Vagina (tissue), 2 donors: ENCODE results near the gene WWC2. TPM values are rescaled to one million over a fixed set of nuclear protein-coding genes. Genes with fewer than 3 reads are reported as not detected.
"Not testable (repeated sequence)": the region's sequence is repeated elsewhere in the genome, so short reads cannot be mapped to it uniquely, and the experiment has no call there.

Source experiments
- DNase-seq, 2 donors: peaks; one replicate each; pipeline ENCODE4 v3.0.0-alpha.2; 2017; ENCODE audit errors: extremely low spot score in 2 of 2
- H3K27ac ChIP-seq: fragments of 200-600 bp; sonication (generic); one replicate; pipeline ENCODE4 v1.5.1; 2019
- H3K27me3 ChIP-seq: fragments of 200-600 bp; sonication (generic); one replicate; pipeline ENCODE4 v1.5.1; 2019
- H3K36me3 ChIP-seq, 2 donors: fragments of 200-600 bp; sonication (generic); one replicate each; pipeline ENCODE4 v1.5.1; 2017 to 2019
- H3K4me1 ChIP-seq: fragments of 200-600 bp; sonication (generic); one replicate; pipeline ENCODE4 v1.5.1; 2019
- H3K4me3 ChIP-seq, 2 donors: fragments of 200-600 bp; sonication (generic); 1 replicate in 1 of 2; 2 replicates in 1 of 2; pipeline ENCODE4 v1.5.1; 2016 to 2019
- H3K9me3 ChIP-seq: fragments of 200-600 bp; sonication (generic); one replicate; pipeline ENCODE4 v1.5.1; 2019
- POLR2A ChIP-seq, 2 donors: fragments of 450-650 bp; IDR thresholded peaks; one replicate each; pipeline ENCODE4 v1.6.1; 2017; ENCODE audit warnings: antibody characterized with exemption in 2 of 2, mild to moderate bottlenecking in 2 of 2, moderate library complexity in 2 of 2
- POLR2AphosphoS5 ChIP-seq, 2 donors: sonication (generic); formaldehyde crosslinking; IDR thresholded peaks; one replicate each; pipeline ENCODE4 v1.9.0; 2017; ENCODE audit warnings: antibody characterized with exemption in 2 of 2, mild to moderate bottlenecking in 2 of 2, low read depth in 1 of 2; ENCODE audit not compliant: insufficient read depth in 1 of 2
- intact Hi-C: fragments of 100-400 bp; cut with DNase I; formaldehyde crosslinking; loops from one replicate; pipeline ENCODE4 v1.15.1; 2023
- total RNA-seq: library from RNA; depleted of rRNA; stranded (reverse); fragments of >200 nt; gene quantifications from one replicate; pipeline ENCODE4 v1.2.3, GENCODE V29; 2016
- TF ChIP-seq, protein P1 (sequence below), 3 experiments: fragments of 450-650 bp in 2 of 3; fragments of 200-600 bp in 1 of 3; sonication (generic) in 1 of 3; IDR thresholded peaks; one replicate each; pipeline ENCODE4 v1.5.1; 2017 to 2019; ENCODE audit warnings: antibody characterized with exemption in 3 of 3, mild to moderate bottlenecking in 2 of 3, moderate library complexity in 2 of 3

The WWC2 gene
- total RNA-seq, 1 donor from 2014 or later, result 24.3 TPM

DNA sequence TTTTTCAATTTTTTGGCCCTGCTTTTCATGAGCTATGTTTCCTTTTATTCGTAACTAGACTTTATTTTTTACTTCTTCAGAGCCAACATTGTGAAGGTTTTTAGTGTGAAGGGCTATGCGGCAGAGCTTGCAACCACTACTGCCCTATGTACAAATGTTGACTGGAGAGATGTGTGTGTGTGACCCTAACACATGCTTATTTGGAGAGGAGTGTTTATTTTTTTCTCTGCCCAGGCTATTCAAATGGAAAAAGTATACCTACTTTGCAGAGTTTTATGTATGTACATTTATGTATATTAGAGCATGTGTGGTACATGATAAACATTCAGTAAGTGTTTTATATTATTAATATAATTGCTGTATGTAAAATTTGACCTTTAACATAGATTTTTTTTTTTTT is 86.5 kb downstream of the WWC2 start:
- intact Hi-C loops, result no loop called here
- no peaks in the 10 kb centered on the region for H3K27me3 ChIP-seq
- no peaks in the 10 kb centered on the region for H3K9me3 ChIP-seq
- no peak overlapping the region for H3K27ac ChIP-seq
- no peaks in the 10 kb centered on the region for H3K4me1 ChIP-seq
- H3K36me3 ChIP-seq, result no peaks in the 10 kb centered on the region
- TF ChIP-seq POLR2A (IDR thresholded peaks at IDR 0.05) (no peak), POLR2AphosphoS5 (IDR thresholded peaks at IDR 0.05; ENCODE audit: insufficient read depth in 1 of 2, low read depth in 1 of 2) (no peak)
- TF ChIP-seq, protein P1, sequence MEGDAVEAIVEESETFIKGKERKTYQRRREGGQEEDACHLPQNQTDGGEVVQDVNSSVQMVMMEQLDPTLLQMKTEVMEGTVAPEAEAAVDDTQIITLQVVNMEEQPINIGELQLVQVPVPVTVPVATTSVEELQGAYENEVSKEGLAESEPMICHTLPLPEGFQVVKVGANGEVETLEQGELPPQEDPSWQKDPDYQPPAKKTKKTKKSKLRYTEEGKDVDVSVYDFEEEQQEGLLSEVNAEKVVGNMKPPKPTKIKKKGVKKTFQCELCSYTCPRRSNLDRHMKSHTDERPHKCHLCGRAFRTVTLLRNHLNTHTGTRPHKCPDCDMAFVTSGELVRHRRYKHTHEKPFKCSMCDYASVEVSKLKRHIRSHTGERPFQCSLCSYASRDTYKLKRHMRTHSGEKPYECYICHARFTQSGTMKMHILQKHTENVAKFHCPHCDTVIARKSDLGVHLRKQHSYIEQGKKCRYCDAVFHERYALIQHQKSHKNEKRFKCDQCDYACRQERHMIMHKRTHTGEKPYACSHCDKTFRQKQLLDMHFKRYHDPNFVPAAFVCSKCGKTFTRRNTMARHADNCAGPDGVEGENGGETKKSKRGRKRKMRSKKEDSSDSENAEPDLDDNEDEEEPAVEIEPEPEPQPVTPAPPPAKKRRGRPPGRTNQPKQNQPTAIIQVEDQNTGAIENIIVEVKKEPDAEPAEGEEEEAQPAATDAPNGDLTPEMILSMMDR (IDR thresholded peaks at IDR 0.05), result no peak
- H3K4me3 ChIP-seq, result no peak overlapping the region
- DNase-seq, result no peak

DNA sequence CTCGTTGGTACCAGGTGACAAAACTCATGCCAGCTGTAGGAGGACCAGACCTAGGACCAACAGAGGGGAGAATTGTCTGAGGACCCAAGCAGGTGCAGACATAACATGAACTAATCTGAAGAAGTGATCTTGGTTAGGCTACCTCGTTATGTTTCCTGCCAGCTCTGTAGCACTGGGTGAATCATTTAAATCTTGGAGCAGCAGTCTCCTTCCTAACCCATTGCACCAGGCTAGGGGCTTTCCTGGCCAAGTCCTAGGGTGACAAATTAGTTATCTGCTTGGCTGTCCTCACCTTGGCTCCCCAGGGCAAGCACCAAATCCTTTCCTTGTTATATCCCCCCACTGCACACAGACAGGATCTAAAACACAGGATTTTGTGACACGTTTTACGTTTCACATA is 87.8 kb downstream of the WWC2 start:
- no peak for TF ChIP-seq POLR2AphosphoS5 (IDR thresholded peaks at IDR 0.05; ENCODE audit: insufficient read depth in 1 of 2, low read depth in 1 of 2)
- TF ChIP-seq POLR2A (IDR thresholded peaks at IDR 0.05), result no peak
- TF ChIP-seq, protein P1 (IDR thresholded peaks at IDR 0.05), result no peak
- intact Hi-C loops, result no loop called here

DNA sequence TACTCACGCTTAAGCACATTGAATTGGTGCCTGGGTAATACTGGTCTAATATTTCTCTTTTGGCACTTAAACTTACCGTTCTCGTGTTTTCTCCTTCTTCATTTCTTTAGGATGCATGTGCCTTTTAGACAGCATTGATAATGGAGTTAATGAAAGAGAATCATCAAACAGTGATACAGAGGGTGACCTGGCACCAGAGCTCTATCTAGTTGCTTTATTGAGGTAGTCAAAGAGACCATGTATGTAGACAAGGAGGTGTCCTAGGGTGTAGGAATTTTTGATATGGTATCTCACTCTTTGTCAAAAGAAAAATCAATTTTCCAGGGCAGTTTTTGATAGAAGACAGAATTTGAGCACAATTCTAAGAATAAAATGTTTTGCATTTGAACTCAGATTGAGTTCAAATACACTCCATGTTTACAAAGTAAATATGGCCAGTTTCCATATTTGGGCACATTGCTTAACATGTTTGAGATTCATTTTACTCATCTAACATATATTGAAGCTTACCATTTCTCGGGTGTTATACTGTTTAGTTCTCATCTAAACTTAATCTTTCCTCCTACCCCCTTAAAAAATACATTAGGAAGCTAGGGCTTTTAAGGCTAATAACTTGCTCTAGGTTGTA is 92.0 kb downstream of the WWC2 start:
- intact Hi-C loops, result no loop called here
- Histone ChIP-seq H3K4me3 (no peak overlapping the region), H3K9me3 (no peaks in the 10 kb centered on the region), H3K27ac (no peak overlapping the region), H3K27me3 (no peaks in the 10 kb centered on the region), H3K4me1 (no peaks in the 10 kb centered on the region), H3K36me3 (no peaks in the 10 kb centered on the region)
- no peak for DNase-seq
- TF ChIP-seq POLR2AphosphoS5 (IDR thresholded peaks at IDR 0.05; ENCODE audit: insufficient read depth in 1 of 2, low read depth in 1 of 2) (no peak), POLR2A (IDR thresholded peaks at IDR 0.05) (no peak)
- TF ChIP-seq, protein P1 (IDR thresholded peaks at IDR 0.05), result no peak

More for the DNA sequence above, 87.8 kb downstream of the WWC2 start:
- Histone ChIP-seq H3K27me3 (no peaks in the 10 kb centered on the region), H3K4me3 (no peak overlapping the region), H3K9me3 (no peaks in the 10 kb centered on the region), H3K27ac (no peak overlapping the region), H3K36me3 (no peaks in the 10 kb centered on the region), H3K4me1 (no peaks in the 10 kb centered on the region)
- no peak for DNase-seq

DNA sequence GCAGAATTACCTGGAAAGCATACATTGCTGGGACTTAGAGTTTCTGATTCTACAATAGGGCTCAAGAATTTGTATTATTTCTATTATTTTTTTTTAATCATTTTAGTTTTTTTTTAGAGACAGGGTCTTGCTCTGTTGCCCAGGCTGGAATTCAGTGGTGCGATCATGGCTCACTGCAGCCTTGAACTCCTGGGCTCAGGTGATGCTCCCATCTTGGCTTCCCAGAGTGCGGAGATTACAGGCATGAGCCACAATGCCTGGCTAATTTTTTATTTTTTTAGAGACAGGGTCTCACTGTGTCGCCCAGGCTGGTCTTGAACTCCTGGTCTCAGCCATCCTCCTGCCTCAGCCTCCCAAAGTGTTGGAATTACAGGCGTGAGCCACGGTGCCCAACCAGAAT is 92.6 kb downstream of the WWC2 start:
- no peak for DNase-seq
- Histone ChIP-seq H3K27me3 (no peaks in the 10 kb centered on the region), H3K4me1 (no peaks in the 10 kb centered on the region), H3K9me3 (no peaks in the 10 kb centered on the region), H3K36me3 (no peaks in the 10 kb centered on the region), H3K27ac (no peak overlapping the region), H3K4me3 (no peak overlapping the region)
- TF ChIP-seq, protein P1 (IDR thresholded peaks at IDR 0.05), result no peak
- TF ChIP-seq POLR2AphosphoS5 (IDR thresholded peaks at IDR 0.05; ENCODE audit: insufficient read depth in 1 of 2, low read depth in 1 of 2), result no peak
- no peak for TF ChIP-seq POLR2A (IDR thresholded peaks at IDR 0.05)
- intact Hi-C loops, result no loop called here

DNA sequence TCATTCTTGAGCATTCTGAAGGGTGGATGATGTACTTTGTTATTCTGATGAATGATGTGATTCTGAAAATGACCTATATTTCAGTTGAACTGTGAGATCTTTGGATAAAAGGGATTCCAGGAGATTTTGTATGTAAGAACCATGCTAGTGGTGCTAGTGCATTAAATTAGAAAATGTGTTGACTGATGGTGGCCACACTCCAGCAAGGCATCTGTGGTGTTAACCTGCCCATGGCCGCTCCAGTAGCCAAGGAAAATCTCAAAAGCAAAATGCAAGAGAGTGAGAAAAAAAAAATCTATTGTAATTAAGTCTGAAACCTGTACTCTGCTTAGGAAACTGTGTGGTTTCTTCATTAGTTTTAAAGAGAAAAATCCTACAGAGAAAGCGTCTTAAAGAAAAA is 93.5 kb downstream of the WWC2 start:
- Histone ChIP-seq H3K4me1 (no peaks in the 10 kb centered on the region), H3K4me3 (no peak overlapping the region), H3K36me3 (no peaks in the 10 kb centered on the region), H3K27me3 (no peaks in the 10 kb centered on the region), H3K9me3 (no peaks in the 10 kb centered on the region), H3K27ac (no peak overlapping the region)
- TF ChIP-seq, protein P1 (IDR thresholded peaks at IDR 0.05), result no peak
- TF ChIP-seq POLR2AphosphoS5 (IDR thresholded peaks at IDR 0.05; ENCODE audit: insufficient read depth in 1 of 2, low read depth in 1 of 2), result no peak
- TF ChIP-seq POLR2A (IDR thresholded peaks at IDR 0.05), result no peak
- DNase-seq, result no peak
- intact Hi-C loops, result no loop called here

DNA sequence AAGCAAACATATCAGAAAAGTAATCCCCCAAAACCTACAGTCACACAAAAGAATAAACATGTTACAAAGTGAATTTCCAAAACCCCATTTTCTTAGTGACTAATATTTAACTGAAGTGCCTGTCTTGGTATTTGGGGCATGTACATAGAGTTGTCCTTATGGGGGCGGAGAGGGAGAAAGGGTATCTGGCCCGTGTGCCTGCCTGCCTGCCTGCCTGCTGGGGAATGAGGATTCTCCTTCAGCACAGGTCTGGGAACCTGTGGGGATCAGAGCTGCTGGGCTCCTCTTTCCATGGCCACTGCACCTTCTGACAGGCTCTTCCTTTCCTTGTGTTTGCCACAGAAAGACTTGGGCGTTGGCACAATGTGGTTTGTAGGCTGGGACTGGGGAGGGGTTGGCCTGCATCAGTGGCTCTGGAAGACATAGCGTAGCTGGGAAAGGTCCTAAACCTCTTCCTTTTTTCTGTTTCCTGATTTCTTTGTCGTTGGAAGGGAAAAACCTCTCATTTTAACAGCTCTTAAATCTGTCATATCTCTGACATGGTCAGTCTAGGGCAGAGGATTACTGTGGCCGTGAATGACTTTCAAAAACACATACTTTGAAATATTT is 94.8 kb downstream of the WWC2 start:
- DNase-seq, H3K36me3 ChIP-seq, H3K27ac ChIP-seq, H3K4me1 ChIP-seq, intact Hi-C loops, H3K27me3 ChIP-seq, H3K4me3 ChIP-seq, H3K9me3 ChIP-seq: not testable (repeated sequence)
